Stimulated activated CD4-positive, alpha-beta T cell treated with anti-CD3 and anti-CD28 coated beads, Interleukin-12 subunit alpha, Interleukin-12 subunit beta, amount 100 ng/mL, for 24 hours (primary cell): Measurements from ENCODE around the gene FAM9C.
"Not testable (repeated sequence)": the region's sequence is repeated elsewhere in the genome, so short reads cannot be mapped to it uniquely, and the experiment has no call there.

Experiments
- DNase-seq, 2 experiments: peaks; one replicate each; pipeline ENCODE4 v3.0.0-alpha.2; 2020; ENCODE audit warnings: low read depth in 2 of 2

FAM9C gene

DNA sequence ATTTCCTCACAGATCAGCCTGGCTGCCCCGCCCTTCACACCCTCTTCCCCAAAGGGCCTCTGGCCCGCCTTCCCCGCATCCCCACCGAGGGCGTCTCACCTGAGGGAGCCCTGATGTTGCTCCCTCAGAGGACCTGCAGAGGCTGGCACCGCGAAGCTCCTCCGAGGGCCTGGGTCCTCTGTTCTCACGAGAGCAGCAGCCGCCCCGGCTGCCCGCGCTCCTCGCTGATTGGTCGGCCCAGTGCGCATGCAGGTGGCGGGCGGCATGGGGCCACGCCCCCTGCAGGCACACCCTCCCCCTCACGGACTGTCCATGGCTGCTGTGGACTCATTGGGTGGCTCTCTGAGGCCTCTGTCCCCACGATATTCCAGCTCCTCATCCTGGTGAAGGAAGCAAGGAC lies at the start of gene FAM9C:
Gene FAM9C, minus strand, starts transcription at position 180 of the 400 bp plus-strand sequence. CDS start 831 bp downstream, outside the sequence.
- DNase-seq, result no peak

DNA sequence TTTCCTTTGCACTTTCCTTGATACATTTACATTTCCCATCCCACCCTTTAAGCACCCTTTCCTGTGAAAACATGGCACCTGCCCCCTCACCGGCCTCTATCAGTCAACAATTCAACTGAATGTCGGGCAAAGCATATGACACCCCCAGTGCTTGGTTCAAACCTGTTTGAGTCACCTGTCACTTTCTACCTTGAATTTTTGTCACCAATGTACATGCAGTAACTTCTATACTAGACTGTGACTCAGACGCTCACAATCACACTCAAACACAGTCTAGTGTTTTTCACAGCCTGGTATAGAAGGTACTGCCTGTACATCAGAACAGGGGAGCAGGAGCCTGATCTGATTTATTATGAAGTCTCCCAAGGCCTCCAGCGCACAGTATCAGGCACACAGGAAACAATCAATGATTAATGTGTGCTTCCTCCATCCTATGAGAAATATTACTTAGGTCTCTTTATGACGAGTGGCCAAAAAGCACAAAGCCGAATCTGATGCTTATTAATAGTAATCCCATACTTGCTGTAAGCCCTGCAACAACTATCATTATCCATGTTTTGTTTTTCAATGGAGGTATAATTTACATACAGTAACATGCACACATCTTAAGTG lies 49.2 kb upstream of the FAM9C start:
- DNase-seq, result no peak

DNA sequence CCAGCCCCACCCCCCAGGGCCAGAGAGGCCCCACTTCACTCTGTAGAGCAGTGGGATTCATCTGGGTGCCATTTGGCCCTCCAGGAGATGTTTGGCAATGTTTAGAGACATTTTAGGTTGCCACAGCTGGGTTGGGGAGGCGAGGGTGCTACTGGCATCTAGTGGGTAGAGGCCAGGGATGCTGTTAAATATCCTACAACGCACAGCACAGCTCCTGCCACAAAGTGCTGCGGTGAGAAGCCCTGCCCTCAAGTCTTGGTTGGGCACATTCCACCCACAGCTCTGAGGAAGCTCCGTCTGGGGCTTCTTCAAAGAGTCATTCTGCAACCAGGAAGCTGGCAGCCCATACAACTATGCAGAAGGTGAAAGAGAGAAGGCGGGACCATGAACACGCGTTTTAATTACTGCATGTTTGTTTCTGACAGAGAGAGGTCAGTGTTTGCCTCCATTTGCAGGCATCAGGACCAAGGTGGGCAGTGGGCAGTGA lies 48.1 kb upstream of the FAM9C start:
- peak; percentile 42 to 51 for DNase-seq

- DNase-seq, result no peak
Measured at GRCh38 chrX:13091111-13091765, 46.8 kb upstream of the FAM9C start.

DNA sequence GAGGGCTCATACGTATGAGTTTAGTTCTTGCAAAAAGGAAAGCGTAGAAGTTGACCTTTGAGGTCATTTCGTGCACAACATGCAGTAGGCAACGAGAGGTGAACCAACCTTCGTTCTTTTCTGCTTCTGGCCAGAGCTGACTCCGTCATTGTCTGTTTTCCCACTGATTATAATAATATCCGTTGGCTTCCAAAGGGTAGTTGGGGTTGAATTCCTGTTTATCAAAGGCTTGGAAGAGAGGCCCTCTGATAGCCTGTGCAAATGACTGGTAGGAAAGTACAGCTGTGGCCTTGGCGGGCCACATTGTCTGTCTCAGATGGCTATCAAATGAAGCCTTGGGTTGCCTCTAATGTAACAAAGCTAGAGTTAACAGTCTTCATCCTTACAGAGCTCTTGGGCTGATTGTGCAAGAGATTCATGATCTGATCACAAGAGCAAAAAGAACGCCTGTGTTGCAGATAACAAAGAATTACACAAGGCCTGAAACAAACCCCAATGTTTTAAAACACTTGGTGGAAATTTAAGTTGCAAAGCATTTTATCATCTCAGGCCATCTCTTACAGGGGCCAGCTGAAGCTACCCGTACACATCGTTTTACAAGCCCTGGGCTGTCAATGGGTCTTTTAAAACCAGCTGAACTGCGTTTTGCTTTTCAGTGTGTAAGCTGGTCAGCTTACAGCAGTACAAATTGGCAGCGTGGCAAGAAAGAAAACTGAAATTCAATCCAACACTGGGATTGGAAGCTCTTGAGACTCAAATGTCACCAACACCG lies 46.1 kb upstream of the FAM9C start:
- no peak for DNase-seq

DNA sequence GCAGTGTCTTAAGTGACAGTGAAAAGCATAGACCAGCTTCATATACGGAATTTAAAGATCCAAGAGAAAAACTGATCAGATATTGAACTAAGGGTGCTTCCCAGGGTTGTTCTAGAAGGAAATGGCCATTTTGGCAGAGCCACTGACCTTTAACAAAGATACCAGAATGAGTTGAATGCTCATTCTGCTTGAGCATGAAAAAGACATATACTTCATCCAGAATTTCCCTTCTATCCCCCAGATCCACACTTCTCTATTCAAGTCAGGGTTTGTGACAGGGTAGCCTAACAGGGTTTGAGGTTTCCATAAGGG lies 45.6 kb upstream of the FAM9C start:
- no peak for DNase-seq

DNA sequence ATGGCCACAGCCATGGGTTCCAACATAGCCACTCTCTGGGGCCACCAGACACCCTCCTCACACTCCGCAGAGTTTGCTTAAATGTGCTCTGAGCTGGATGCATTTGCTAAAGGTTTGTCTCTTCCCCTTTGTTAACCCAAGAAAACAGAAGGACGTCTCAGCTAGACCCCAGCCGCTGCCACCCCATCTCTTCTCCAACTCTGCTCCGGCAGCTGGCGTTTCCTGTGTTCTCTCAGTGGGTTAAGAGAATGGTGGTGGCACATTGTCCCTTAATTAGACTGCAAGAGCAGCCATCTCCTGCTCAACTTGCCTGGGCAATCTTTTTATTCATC lies 43.7 kb upstream of the FAM9C start:
- no peak for DNase-seq

- no peak for DNase-seq
Measured at GRCh38 chrX:13087322-13088155, 43.1 kb upstream of the FAM9C start.

GRCh38 chrX:13086793-13087321 lies 42.4 kb upstream of the FAM9C start:
- not testable (repeated sequence) for DNase-seq

- no peak for DNase-seq
Measured at GRCh38 chrX:13086076-13086475, 41.7 kb upstream of the FAM9C start.

GRCh38 chrX:13085526-13085925 lies 41.1 kb upstream of the FAM9C start:
- DNase-seq, result no peak

GRCh38 chrX:13084611-13085010 lies 40.2 kb upstream of the FAM9C start:
- no peak for DNase-seq

DNA sequence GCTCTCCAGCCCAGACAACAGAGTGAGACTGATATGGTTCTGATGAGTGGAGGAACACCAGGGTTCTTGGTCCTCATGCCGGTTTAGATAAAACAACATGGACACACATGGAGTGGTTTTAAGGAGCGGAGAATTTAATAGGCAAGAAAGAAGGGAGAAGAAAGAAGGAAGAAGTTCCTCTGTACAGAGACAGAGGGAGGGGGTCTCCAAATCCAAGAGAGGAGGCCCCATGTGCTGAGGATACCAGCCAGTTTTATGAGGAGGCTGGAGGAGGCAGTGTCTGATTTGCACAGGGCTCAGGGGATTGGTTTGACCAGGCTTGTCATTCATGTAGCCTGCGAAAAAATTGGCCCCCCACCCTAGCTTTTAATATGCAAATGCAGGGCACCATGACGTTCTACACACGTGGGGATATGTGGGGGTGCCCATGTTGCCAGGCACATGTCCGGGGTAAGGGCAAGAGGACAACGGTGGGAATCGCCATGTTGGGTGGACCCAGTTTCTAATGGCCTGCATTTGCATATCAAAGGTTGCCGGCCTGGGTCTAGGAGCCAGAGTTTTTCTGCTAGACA lies 39.4 kb upstream of the FAM9C start:
- DNase-seq, result not testable (repeated sequence)

DNA sequence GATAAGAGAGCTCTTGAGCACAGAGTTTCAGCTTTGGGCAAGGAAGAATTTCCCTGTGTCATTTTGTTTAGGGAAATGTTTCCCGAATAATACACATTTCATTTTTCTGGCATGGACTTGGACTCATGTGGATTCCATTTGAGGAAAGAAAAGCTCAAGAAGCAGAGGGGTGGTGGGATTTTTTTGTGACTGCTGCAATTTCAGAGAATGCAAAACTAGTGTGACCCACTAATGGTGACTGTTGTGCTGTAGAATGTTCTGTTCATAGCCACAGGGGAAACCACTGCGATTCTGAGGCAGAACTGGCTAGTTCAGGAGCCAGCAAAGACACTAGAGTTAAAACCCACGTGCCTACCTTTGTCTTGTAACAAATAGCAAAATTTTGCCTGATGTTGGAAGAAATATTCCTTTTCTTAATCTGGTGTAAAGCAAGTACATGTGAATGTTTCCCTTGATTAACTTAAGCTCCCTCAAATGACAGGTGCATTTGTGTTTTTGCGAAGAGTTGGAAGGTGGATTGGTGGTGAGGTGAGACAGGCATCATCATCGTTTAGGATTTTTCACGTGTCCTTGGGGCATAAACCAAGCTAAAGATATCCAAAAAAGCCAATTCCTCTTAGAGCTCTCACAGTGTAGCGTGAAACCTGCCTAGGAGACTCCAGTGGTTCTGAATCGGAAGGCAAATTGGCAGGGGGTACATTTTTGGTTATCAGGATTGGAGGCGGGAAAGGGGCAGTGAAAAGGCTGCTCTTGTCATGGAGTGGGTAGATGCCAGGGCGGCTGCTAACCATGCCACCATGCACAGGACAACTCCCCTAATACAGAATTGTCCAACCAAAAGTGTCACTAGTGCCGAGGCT lies 38.0 kb upstream of the FAM9C start:
- DNase-seq, result no peak

DNA sequence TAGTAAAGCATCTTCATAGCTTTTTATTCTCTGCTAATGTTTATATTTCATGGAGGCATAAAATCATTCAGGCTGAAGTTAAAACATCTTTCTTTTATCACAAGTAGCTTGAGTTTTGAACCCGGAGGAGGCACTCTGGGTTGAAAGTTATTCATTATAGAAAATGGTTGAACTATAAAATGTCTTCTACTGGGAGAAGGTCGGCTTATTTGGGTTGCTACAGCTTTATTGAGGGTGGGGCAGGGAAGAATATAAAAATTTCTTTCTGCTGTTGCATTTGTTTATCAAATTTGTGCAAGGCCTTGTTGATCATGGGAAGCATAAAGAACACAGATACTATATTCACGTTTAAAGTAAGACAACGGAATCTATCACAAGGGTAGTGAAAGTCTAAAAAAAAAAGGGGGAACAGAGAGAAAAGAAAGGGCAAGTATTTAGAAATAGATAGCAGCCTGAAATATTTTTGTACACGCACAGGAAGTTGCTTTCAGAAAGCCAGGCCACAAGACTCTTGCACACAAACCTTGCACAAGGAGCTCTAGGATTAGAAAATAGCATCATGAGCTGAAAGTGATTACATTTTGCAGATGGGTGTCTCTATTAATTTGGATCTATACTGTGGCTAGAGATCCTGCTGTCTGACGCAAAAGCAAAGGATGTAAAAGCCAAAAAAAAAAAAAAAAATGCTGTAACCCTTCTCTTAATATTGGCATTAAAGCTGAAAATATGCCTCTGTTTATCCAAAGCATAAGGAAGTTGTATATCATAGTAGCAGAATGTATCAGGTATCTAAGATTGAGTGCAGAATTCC lies 37.2 kb upstream of the FAM9C start:
- DNase-seq, result no peak

DNA sequence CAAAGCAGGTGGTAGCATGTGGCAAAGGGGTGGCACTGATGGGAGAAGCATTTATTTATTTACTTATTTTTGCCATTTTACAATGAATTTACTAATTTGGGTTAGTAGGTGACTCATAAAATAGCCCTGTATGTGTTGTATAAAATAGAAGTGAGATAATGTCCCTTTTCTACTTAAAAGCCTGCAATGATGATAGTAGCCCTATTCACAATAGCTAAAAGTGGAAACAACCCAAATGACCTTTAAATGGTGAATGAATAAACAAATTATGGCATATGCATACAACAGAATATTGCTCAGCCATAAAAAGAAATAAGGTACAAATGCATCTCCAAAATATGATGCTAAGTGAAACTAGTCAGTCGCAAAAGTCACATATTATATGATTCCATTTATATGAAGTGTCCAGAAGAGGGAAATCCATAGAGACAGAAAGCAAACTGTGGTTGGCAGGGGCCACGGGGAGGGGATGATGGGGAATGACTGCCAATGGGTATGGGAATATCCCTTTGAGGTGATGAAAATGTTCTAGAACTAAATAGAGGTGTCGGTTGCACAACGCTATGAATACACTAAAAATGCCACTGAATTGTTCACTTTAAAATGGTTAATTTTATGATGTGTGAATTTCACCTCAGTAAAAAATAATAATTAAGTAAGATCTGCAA lies 35.8 kb upstream of the FAM9C start:
- DNase-seq, result no peak

DNA sequence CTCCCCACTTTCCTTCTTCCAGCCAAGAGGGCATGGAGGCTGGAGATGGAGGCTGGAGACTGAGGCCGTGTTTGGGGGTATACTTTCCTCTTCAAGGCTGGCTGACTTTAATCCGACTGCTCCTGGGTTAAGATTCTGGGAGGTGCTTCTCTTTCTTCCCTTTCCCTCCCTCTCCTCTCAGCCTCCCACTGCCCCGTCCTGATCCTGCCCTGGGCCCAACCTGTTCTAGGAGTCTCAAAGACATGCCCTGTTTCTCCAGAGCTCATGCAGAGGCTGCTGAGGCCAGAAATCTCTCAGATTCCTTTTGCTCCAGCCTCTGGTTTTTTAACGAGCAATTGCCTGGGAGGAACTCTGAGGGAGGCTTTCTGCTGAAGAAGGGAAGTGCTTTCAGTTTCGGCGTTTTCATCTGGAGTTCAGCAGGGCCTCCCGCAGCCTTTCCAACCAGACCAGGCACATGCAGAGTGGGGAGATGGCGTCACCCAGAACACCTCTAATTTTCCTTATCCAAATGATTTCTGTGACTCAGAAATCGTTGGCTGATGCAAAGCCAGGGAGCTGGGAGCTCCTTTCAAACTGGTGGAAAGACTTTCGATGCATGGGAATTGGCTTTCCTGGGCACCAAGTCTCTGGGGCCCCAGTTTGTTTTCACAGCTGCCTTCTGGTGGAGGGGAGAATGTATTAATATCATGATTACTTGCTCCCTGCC lies 34.5 kb upstream of the FAM9C start:
- no peak for DNase-seq

GRCh38 chrX:13077168-13077567 lies 32.7 kb upstream of the FAM9C start:
- DNase-seq, result no peak
